HG02884 (cell line): ENCODE data around the gene STX18.
"Not testable (repeated sequence)": the region's sequence is repeated elsewhere in the genome, so short reads cannot be mapped to it uniquely, and the experiment has no call there.

Experiments
- ATAC-seq: cut with Tn5 transposase; IDR thresholded peaks from one replicate; pipeline ENCODE4 v1.9.1; 2021; ENCODE audit warnings: mild to moderate bottlenecking, moderate library complexity; ENCODE audit not compliant: unreplicated experiment

STX18 gene

GRCh38 chr4:4510641-4511040 lies 31.2 kb downstream of the STX18 start:
- not testable (repeated sequence) for ATAC-seq

GRCh38 chr4:4509521-4509920 lies 32.3 kb downstream of the STX18 start:
- ATAC-seq, result no peak

GRCh38 chr4:4507923-4508322 lies 33.9 kb downstream of the STX18 start:
- no peak for ATAC-seq

GRCh38 chr4:4507403-4507802 lies 34.4 kb downstream of the STX18 start:
- ATAC-seq, result no peak

GRCh38 chr4:4506961-4507360 lies 34.9 kb downstream of the STX18 start:
- ATAC-seq, result no peak

GRCh38 chr4:4505211-4505610 lies 36.6 kb downstream of the STX18 start:
- ATAC-seq, result not testable (repeated sequence)

- ATAC-seq, result no peak
Measured at GRCh38 chr4:4504783-4505182, 37.1 kb downstream of the STX18 start.

- ATAC-seq, result peak; percentile 68
Measured at GRCh38 chr4:4502694-4503311, 39.0 kb downstream of the STX18 start.

GRCh38 chr4:4501679-4502078 lies 40.2 kb downstream of the STX18 start:
- ATAC-seq, result no peak

GRCh38 chr4:4499438-4500123 lies 42.3 kb downstream of the STX18 start:
- ATAC-seq, result no peak

GRCh38 chr4:4496592-4497372 lies 45.1 kb downstream of the STX18 start:
- ATAC-seq, result no peak

- ATAC-seq, result no peak
Measured at GRCh38 chr4:4494882-4495281, 47.0 kb downstream of the STX18 start.

GRCh38 chr4:4492161-4492847 lies 49.5 kb downstream of the STX18 start:
- peak; percentile 85 for ATAC-seq

- ATAC-seq, result no peak
Measured at GRCh38 chr4:4491396-4491893, 50.4 kb downstream of the STX18 start.

GRCh38 chr4:4490816-4491215 lies 51.0 kb downstream of the STX18 start:
- no peak for ATAC-seq

GRCh38 chr4:4490041-4490440 lies 51.8 kb downstream of the STX18 start:
- ATAC-seq, result no peak

- peak; percentile 67 for ATAC-seq
Measured at GRCh38 chr4:4488405-4489404, 53.1 kb downstream of the STX18 start.

GRCh38 chr4:4486969-4487368 lies 54.9 kb downstream of the STX18 start:
- ATAC-seq, result no peak

- no peak for ATAC-seq
Measured at GRCh38 chr4:4485806-4486205, 56.0 kb downstream of the STX18 start.

GRCh38 chr4:4481399-4481994 lies 60.4 kb downstream of the STX18 start:
- ATAC-seq, result no peak
